ENCODE data around the gene SDHB.
"Not testable (repeated sequence)": the region's sequence is repeated elsewhere in the genome, so short reads cannot be mapped to it uniquely, and the experiment has no call there.

The SDHB gene

DNA sequence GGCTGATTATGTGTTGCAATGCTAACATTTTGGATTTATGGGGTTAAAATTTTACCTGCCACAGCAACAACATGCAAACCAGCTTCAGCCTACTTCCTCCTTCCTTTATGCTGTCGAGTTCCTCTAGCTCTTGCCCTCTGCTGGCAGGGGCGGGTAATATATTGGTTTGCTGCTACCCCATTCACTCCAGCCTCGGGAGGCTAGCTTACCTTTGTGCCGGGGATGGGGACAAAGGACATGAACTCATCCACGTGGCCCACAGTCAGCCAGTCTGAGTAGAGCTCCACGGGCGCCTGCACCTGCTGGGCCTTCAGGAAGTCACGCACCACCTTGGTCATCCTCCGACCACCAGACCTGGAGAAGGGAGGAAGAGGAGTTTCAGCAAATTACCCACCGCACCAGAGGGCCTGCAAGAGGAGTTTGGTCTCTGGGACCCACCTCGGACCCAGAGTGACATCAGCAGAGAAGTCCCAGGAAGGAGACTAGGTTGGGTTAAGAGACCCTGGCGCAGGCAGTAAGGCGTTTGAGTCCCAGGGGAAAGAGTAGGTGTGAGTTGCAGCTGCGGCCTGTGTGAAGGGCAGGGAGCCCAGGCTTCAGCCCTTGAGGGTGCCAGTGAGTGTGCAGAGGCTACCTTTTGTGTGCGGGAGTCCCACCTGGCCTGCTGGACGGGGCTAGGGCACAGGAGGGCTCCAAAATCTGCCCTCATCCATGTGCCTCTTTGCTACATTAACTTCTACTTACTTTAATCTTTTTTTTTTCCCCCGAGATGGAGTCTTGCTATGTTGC is 21.8 kb upstream of the SDHB start:
- no peak for DNase-seq (ENCODE audit: low read depth)

- DNase-seq (ENCODE audit: low read depth), result no peak
Observed at GRCh38 chr1:17071794-17072193, 18.0 kb upstream of the SDHB start.

DNA sequence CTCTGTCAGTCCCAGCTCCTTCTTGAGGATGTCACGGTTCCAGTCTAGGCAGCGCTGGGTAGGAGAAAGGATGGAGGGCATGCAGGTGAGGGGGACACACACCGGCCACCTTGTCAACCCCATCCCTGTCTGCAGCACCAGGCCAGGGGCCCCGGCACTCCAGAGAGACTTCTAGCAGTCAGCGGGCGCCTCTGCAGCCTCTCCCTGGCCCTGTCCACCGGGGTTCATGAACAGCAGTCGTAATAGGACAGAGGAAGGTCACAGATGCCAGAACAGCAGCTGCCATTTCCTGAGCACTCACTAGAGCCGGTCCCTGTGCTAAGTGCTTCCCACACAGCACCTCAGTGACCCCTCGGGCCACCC is 16.3 kb upstream of the SDHB start:
- no peak for DNase-seq (ENCODE audit: low read depth)

DNA sequence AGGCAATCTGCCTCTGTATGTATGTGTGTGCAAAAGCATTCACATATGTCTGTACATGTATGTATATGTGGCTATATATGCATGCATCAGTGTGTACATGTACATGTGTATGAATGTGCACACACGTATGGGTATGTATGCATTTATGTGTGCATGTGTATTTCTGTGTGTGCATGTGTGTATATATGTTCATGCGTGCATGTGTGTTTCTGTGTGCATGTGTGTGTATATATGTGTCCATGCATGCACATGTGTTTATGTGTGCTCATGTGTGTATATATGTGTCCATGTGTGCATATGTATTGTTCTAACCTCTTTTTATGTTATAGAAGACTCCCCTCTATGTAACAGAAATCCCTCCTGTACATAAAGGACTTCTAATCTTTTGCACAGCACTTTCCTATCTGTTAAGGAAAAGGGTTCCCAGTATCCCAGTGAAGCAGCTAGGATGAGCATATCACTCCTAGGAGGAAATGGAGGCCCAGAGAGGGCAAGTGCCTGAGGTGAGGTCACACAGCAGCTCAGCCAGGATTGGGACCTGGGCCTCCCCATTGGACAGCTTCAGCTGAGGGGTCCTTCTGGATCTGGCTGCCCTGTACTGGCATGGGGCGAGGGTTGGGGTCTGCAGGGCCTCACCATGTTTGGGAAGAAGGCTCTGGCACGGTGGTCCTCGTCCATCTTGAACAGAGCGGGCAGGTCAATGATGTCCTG is 15.8 kb upstream of the SDHB start:
- no peak for DNase-seq (ENCODE audit: low read depth)

DNA sequence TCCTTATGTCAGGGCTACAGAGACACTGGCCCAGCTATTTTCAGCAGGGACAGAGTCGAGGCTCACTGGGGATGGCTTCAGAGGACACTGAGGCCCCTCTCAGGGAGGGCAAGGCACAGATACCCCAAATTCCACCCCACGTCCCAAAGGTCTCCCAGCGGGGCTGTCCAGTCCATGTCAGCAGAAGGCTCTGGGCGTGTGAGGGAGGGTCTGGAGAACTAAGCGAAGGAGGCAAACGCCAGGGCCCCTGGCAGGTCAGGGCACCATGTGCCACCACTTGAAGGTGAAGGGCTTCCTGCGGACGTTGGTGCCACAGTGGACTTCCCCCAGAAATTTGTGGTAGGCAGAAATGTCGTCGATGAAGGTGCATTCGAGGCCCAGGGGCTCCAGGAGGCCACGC is 15.0 kb upstream of the SDHB start:
- DNase-seq (ENCODE audit: low read depth), result no peak

GRCh38 chr1:17067465-17068240 is 13.8 kb upstream of the SDHB start:
- no peak for DNase-seq (ENCODE audit: low read depth)

GRCh38 chr1:17067069-17067426 is 13.2 kb upstream of the SDHB start:
- DNase-seq (ENCODE audit: low read depth), result no peak

- DNase-seq (ENCODE audit: low read depth), result no peak
Observed at GRCh38 chr1:17066361-17067068, 12.7 kb upstream of the SDHB start.

GRCh38 chr1:17065666-17066065 is 11.8 kb upstream of the SDHB start:
- no peak for DNase-seq (ENCODE audit: low read depth)

GRCh38 chr1:17062751-17063150 is 8.9 kb upstream of the SDHB start:
- not testable (repeated sequence) for DNase-seq (ENCODE audit: low read depth)

GRCh38 chr1:17061892-17062291 is 8.1 kb upstream of the SDHB start:
- DNase-seq (ENCODE audit: low read depth), result no peak

DNA sequence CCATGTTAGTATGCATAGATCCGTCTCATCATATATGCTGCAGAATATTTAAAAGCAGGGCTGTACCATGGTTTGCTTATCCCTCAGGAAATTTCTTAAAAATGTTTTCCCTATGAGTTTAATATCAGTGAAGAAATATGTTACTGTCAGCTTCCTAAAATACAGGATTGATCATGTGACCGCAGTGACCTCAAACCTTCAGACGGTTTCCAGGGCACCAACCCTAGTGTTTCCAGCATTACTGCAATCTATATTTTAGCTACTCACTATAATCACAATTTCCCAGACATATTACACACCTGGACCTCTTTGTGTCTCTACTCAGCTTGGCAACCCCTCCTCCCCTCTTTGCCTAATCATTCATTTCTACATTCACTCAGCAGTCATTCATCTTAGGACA is 7.7 kb upstream of the SDHB start:
- DNase-seq (ENCODE audit: low read depth), result no peak

GRCh38 chr1:17060306-17060749 is 6.5 kb upstream of the SDHB start:
- no peak for DNase-seq (ENCODE audit: low read depth)

DNA sequence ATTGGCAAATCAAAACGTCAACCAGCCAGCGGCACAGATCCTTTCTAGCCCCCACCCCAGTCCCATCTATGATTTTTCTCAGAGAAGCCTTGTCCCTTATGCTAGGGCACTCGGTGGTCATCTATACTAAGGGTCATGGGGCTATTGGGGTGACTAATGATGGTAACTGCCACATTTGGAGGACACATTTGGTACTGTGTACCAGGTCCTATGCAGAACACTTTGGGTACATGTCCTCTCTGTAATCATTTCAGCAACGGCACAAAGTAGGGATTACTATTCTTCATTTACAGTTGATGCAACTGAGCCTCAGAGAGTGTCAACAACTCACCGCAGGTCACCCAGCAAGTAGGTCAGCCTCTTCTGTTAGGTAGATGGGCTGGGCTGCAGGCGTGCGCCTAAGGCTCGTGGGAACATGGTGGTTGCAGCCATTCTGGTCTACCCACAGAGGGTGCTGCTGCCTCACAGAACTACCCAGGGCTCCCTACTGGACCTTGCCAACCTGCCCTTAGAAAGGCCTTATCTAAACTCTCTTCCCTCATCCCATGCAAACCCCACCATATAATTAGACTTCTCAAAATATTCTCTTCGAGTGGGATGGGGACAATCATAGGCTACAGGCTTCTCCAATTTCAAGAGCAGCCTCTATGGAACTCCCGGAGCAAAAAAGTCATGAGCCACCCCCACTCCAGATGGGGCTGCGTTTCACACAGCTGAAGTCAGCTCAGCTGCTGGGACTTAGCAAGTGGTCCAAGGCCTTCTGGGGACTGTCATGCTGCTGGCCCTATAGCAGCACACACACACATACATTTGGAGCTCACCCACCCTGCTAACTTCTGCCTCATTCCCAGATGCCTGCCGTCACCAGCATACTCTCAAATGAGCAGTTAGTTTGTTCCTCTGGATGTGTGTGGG is 5.8 kb upstream of the SDHB start:
- DNase-seq (ENCODE audit: low read depth), result no peak

DNA sequence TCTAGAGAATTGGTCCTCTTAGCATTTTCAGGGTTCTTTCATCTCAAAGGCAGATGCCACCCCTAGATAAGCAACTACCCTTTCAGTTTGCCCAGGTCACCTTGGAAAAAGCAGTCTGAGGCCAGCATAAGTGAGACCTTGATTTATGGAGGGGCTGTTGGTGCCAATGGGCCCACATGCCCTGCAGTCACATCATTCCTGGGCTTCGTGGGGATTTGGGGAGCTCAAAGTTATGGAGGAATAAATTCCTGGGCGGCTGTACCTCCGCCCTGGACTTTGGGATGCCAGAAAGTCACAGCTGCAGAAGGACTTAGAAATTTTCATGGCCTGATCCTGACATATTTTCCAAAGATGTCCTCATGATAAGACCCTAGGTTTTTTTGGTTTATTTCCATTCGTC is 2.7 kb upstream of the SDHB start:
- DNase-seq (ENCODE audit: low read depth), result no peak

GRCh38 chr1:17055801-17056200 is 2.0 kb upstream of the SDHB start:
- no peak for DNase-seq (ENCODE audit: low read depth)

- DNase-seq (ENCODE audit: low read depth), result no peak
Observed at GRCh38 chr1:17053086-17053684, 647 bp downstream of the SDHB start.

DNA sequence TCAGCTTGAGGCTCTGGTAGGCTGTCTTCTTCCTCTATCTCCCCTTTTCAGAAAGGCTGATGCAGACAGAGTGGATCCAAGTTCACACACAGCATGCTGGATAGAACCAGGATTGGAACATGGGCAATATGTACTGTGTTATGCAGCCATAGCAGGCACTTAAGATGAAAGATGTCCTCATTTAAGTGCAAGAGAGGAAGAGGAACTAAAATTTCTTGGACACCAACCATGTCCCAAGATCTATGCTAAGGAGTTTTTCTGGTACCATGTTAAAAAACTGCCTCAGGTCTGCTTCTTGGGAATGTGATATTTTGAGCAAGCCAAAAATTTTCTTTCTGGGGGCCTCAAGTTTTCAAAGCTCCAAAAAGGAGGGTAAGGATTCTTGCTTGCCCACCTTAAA is 1.2 kb downstream of the SDHB start:
- DNase-seq (ENCODE audit: low read depth), result no peak

- DNase-seq (ENCODE audit: low read depth), result no peak
Observed at GRCh38 chr1:17052038-17052437, 1.8 kb downstream of the SDHB start.

DNA sequence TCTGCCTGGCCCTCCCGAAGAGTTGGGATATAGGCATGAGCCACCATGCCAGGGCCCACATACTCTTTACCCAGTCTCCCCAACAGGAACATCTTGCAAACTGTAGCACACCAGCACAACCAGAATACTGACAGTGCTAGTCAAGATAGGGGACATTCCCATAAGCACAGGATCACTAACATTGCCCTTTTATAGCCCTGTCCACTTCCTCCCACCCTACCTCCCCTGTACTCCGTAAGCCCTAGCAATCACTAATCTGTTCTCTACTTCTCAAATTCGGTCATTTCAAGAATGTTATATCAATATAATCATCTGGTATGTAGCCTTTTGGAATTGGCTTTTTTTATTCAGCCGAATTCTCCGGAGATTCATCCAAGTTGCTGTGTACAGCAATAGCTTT is 5.9 kb downstream of the SDHB start:
- no peak for DNase-seq (ENCODE audit: low read depth)

- no peak for DNase-seq (ENCODE audit: low read depth)
Observed at GRCh38 chr1:17046334-17046657, 7.5 kb downstream of the SDHB start.
